HG02610 (cell line): ENCODE measurements around the gene NELFA.
"Not testable (repeated sequence)": the region's sequence is repeated elsewhere in the genome, so short reads cannot be mapped to it uniquely, and the experiment has no call there.

Source experiments
- ATAC-seq: cut with Tn5 transposase; IDR thresholded peaks from one replicate; pipeline ENCODE4 v1.9.1; 2021; ENCODE audit warnings: mild to moderate bottlenecking, moderate library complexity; ENCODE audit not compliant: unreplicated experiment

Gene NELFA

GRCh38 chr4:2040391-2041238 lies 31.8 kb upstream of the NELFA start:
- ATAC-seq, result no peak

- no peak for ATAC-seq
Measured at GRCh38 chr4:2036866-2037265, 28.1 kb upstream of the NELFA start.

- no peak for ATAC-seq
Measured at GRCh38 chr4:2036327-2036726, 27.6 kb upstream of the NELFA start.

- not testable (repeated sequence) for ATAC-seq
Measured at GRCh38 chr4:2031161-2031560, 22.4 kb upstream of the NELFA start.

GRCh38 chr4:2027120-2027519 lies 18.3 kb upstream of the NELFA start:
- ATAC-seq, result not testable (repeated sequence)

GRCh38 chr4:2025817-2026216 lies 17.0 kb upstream of the NELFA start:
- no peak for ATAC-seq

GRCh38 chr4:2024683-2025082 lies 15.9 kb upstream of the NELFA start:
- ATAC-seq, result no peak

GRCh38 chr4:2021358-2022018 lies 12.7 kb upstream of the NELFA start:
- ATAC-seq, result not testable (repeated sequence)

- no peak for ATAC-seq
Measured at GRCh38 chr4:2015008-2015407, 6.2 kb upstream of the NELFA start.

GRCh38 chr4:2011583-2011982 lies 2.8 kb upstream of the NELFA start:
- no peak for ATAC-seq

GRCh38 chr4:2009651-2010233 lies 968 bp upstream of the NELFA start:
- no peak for ATAC-seq

- ATAC-seq, result no peak
Measured at GRCh38 chr4:2008671-2008920, 178 bp downstream of the NELFA start.

GRCh38 chr4:2007804-2008670 lies 737 bp downstream of the NELFA start:
- ATAC-seq, result no peak

- no peak for ATAC-seq
Measured at GRCh38 chr4:2006956-2007653, 1.7 kb downstream of the NELFA start.

GRCh38 chr4:2006367-2006766 lies 2.4 kb downstream of the NELFA start:
- no peak for ATAC-seq

- ATAC-seq, result not testable (repeated sequence)
Measured at GRCh38 chr4:2003361-2003760, 5.4 kb downstream of the NELFA start.

- ATAC-seq, result not testable (repeated sequence)
Measured at GRCh38 chr4:1999308-1999707, 9.5 kb downstream of the NELFA start.

- no peak for ATAC-seq
Measured at GRCh38 chr4:1998296-1998695, 10.5 kb downstream of the NELFA start.

GRCh38 chr4:1997712-1998111 lies 11.1 kb downstream of the NELFA start:
- no peak for ATAC-seq

GRCh38 chr4:1996866-1997611 lies 11.7 kb downstream of the NELFA start:
- no peak for ATAC-seq
